Activated naive CD4-positive, alpha-beta T cell treated with anti-CD3 and anti-CD28 coated beads for 36 hours (primary cell): ENCODE data around the gene ITGB5. TPM values are rescaled to one million over a fixed set of nuclear protein-coding genes. Genes with fewer than 3 reads are reported as not detected.

ENCODE experiments used
- CTCF ChIA-PET: fragments of 350-600 bp; sonication (Branson Sonifier 250); formaldehyde crosslinking; loops from one replicate; lab custom pipeline; 2021; ENCODE audit warnings: antibody characterized with exemption; lab: Charles Lee
- DNase-seq: peaks from one replicate; pipeline ENCODE4 v3.0.0-alpha.2; 2020
- H3K27ac Mint-ChIP-seq: one replicate; pipeline ENCODE4 v1.8.0; 2021; ENCODE audit warnings: mild to moderate bottlenecking, mixed read lengths
- H3K27me3 Mint-ChIP-seq: one replicate; pipeline ENCODE4 v1.8.0; 2021; ENCODE audit warnings: low read depth, mixed read lengths
- H3K36me3 Mint-ChIP-seq: one replicate; pipeline ENCODE4 v1.8.0; 2021; ENCODE audit warnings: low read depth, mixed read lengths
- H3K4me1 Mint-ChIP-seq: one replicate; pipeline ENCODE4 v1.8.0; 2021; ENCODE audit warnings: low read depth, mixed read lengths
- H3K4me3 Mint-ChIP-seq: one replicate; pipeline ENCODE4 v1.8.0; 2021; ENCODE audit warnings: mild to moderate bottlenecking, moderate library complexity, mixed read lengths
- H3K9me3 Mint-ChIP-seq: one replicate; pipeline ENCODE4 v1.8.0; 2021; ENCODE audit warnings: mixed read lengths
- intact Hi-C: fragments of 100-400 bp; cut with micrococcal nuclease; formaldehyde crosslinking; loops from one replicate; pipeline ENCODE4 v1.15.1; 2023
- total RNA-seq, 2 experiments: library from RNA; stranded (reverse); gene quantifications; one replicate each; pipeline ENCODE4 v1.2.3, GENCODE V29; 2021

Gene ITGB5
- total RNA-seq, 2 experiments from 2014 or later: 0.31 to 0.59 TPM

DNA sequence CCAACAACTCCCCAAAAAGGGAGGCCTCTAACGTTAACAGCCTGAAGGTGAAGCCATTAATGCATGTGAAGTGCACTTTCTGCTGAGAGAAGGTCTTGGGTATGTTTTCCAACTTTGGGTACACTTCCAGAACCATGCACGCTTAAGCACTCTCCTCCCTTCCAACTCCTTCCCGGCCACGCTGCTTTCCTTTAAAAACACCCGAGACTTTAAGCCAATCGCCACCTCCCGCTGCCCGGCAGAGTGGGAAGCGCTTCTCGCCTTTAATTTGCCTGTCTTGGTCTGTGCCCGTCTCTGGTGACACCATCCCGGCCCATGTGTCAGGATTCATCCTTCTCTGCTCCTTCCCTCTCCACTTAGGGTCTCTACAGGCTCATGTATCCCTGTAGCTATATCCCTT lies 35.3 kb downstream of the ITGB5 start:
- Mint-ChIP-seq H3K4me1 (no peaks in the 10 kb centered on the region), H3K9me3 (no peaks in the 10 kb centered on the region), H3K27me3 (no peaks in the 10 kb centered on the region), H3K4me3 (no peak overlapping the region), H3K27ac (no peak overlapping the region), H3K36me3 (no peaks in the 10 kb centered on the region)
- CTCF ChIA-PET: no interaction called here
- intact Hi-C loops: no loop called here
- no peak for DNase-seq

- Mint-ChIP-seq H3K27ac (no peak overlapping the region), H3K36me3 (no peaks in the 10 kb centered on the region), H3K9me3 (no peaks in the 10 kb centered on the region), H3K4me3 (no peak overlapping the region), H3K27me3 (no peaks in the 10 kb centered on the region), H3K4me1 (no peaks in the 10 kb centered on the region)
- CTCF ChIA-PET: interaction anchor here (0.9 kb wide), 1 partner anchor 51 kb away, joined by 3 read pairs; no protein-coding TSS in a partner anchor
- intact Hi-C loops: no loop called here
- no peak for DNase-seq
Measured at GRCh38 chr3:124851136-124851535, 36.0 kb downstream of the ITGB5 start.

DNA sequence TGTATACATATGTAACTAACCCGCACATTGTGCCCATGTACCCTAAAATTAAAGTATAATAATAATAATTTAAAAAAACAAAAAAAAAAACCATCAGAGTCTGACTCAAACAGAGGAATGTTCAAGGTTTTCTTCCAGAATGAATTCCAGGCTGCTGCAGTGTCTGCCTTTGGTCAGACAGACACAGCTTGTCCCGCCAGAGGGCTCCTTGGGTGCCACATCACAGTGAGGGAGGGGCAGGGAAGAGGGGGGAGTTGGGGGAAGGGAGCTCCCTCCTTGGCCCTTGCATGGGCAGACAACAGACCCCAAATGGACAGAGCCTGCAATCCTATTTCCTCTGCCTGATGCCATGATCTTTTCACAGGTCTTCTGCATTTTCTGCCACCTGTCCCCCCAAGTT lies 36.5 kb downstream of the ITGB5 start:
- Mint-ChIP-seq H3K4me1 (no peaks in the 10 kb centered on the region), H3K9me3 (no peaks in the 10 kb centered on the region), H3K4me3 (no peak overlapping the region), H3K27me3 (no peaks in the 10 kb centered on the region), H3K27ac (no peak overlapping the region), H3K36me3 (no peaks in the 10 kb centered on the region)
- CTCF ChIA-PET: interaction anchor here (0.9 kb wide), 1 partner anchor 51 kb away, joined by 3 read pairs; no protein-coding TSS in a partner anchor
- no peak for DNase-seq
- intact Hi-C loops: no loop called here

DNA sequence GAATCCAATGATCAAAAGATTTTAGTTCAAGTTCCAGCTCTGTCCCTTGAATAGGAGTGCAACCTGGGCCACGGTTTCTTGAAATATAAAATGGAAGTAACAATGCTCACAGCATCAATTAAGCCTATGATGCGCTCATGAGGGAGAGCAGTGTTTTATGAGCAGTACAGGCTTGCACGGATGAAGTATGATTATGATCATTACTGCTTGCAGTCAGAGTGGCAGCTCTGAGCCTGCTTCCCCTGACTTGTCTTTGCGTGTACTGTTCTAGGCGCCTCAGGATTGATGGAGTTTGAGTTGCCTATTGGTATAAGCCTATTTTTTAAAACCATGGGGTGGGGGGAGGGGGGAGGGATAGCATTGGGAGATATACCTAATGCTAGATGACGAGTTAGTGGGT lies 37.0 kb downstream of the ITGB5 start:
- CTCF ChIA-PET: no interaction called here
- Mint-ChIP-seq H3K4me3 (no peak overlapping the region), H3K9me3 (no peaks in the 10 kb centered on the region), H3K27ac (no peak overlapping the region), H3K4me1 (no peaks in the 10 kb centered on the region), H3K27me3 (no peaks in the 10 kb centered on the region), H3K36me3 (no peaks in the 10 kb centered on the region)
- intact Hi-C loops: no loop called here
- no peak for DNase-seq

DNA sequence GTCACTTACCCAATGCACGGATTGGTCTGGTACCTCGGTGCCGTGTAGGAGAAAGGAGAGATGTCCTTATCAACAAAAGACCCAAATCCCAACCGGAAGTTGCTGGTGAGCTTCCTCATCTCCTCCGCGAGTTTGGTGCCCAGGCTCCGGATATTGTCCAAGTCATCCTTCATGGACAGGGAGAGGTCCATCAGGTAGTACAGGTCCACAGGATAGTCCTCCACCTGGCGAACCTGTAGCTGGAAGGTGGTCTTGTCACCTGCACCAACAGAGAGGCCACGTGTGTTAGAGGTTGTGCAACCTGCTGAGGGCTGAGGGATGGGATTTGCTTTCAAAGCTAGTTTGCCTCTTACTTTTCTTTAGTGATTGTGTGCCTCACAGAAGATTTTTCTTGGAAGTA lies 38.9 kb downstream of the ITGB5 start:
- intact Hi-C loops: no loop called here
- Mint-ChIP-seq H3K4me1 (no peaks in the 10 kb centered on the region), H3K27me3 (no peaks in the 10 kb centered on the region), H3K36me3 (no peaks in the 10 kb centered on the region), H3K27ac (no peak overlapping the region), H3K4me3 (no peak overlapping the region), H3K9me3 (no peaks in the 10 kb centered on the region)
- DNase-seq: no peak
- CTCF ChIA-PET: no interaction called here

GRCh38 chr3:124847863-124848262 lies 39.3 kb downstream of the ITGB5 start:
- no peaks in the 10 kb centered on the region for H3K9me3 Mint-ChIP-seq

DNA sequence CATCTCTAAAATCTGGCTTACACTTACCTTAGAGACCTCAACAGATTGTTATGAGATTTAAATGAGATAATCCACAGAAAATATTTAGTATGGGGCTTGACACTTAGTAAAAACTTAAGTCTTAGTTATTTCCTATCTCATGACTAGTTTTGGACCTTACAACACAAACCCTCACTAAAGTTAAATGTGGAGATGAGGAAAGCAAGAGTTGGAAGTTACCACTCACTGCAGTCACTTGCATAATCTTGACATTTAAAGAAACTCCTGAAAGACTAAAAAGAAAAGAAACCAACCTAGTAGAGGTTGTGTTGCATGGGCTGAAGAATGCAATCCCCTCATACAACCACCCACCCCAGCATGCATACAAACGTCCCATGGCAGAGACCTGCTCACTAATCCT lies 40.1 kb downstream of the ITGB5 start:
- H3K4me1 Mint-ChIP-seq: no peaks in the 10 kb centered on the region
- H3K27me3 Mint-ChIP-seq: no peaks in the 10 kb centered on the region
- no peak overlapping the region for H3K27ac Mint-ChIP-seq
- H3K36me3 Mint-ChIP-seq: no peaks in the 10 kb centered on the region
- DNase-seq: no peak
- no peak overlapping the region for H3K4me3 Mint-ChIP-seq
- intact Hi-C loops: no loop called here
- CTCF ChIA-PET: no interaction called here
- no peaks in the 10 kb centered on the region for H3K9me3 Mint-ChIP-seq

More at GRCh38 chr3:124847863-124848262, 39.3 kb downstream of the ITGB5 start:
- Mint-ChIP-seq H3K4me1 (no peaks in the 10 kb centered on the region), H3K27me3 (no peaks in the 10 kb centered on the region), H3K27ac (no peak overlapping the region), H3K4me3 (no peak overlapping the region), H3K36me3 (no peaks in the 10 kb centered on the region)
- DNase-seq: no peak
- CTCF ChIA-PET: no interaction called here
- intact Hi-C loops: no loop called here

GRCh38 chr3:124846189-124846588 lies 41.0 kb downstream of the ITGB5 start:
- Mint-ChIP-seq H3K27ac (no peak overlapping the region), H3K4me3 (no peak overlapping the region), H3K4me1 (no peaks in the 10 kb centered on the region), H3K9me3 (no peaks in the 10 kb centered on the region), H3K27me3 (no peaks in the 10 kb centered on the region), H3K36me3 (no peaks in the 10 kb centered on the region)
- CTCF ChIA-PET: interaction anchor here (0.7 kb wide), 1 partner anchor 19 kb away, joined by 3 read pairs; no protein-coding TSS in a partner anchor
- no peak for DNase-seq
- intact Hi-C loops: no loop called here

DNA sequence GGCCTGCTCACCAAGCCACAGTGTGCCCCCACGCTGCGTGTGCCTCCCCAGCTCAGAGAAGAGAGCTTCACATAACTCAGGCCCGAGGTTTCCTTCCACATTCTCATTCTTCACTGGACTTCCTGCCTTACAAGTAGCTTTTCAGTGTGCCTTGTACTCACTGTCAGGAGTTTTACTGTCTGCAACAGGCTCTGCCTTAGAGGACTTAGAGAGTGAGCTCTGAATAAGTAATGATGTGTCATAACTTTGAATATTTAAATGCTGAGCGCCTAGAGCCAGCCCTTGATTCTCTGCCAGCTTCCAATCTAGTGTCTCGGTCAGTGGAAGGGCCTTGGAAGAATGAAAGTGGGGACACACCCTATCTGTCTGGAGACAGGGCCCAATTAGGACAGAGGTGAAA lies 41.8 kb downstream of the ITGB5 start:
- CTCF ChIA-PET: no interaction called here
- no peaks in the 10 kb centered on the region for H3K36me3 Mint-ChIP-seq
- intact Hi-C loops: no loop called here
- DNase-seq: no peak
- no peaks in the 10 kb centered on the region for H3K9me3 Mint-ChIP-seq
- no peak overlapping the region for H3K4me3 Mint-ChIP-seq
- H3K4me1 Mint-ChIP-seq: no peaks in the 10 kb centered on the region
- H3K27ac Mint-ChIP-seq: no peak overlapping the region
- no peaks in the 10 kb centered on the region for H3K27me3 Mint-ChIP-seq

DNA sequence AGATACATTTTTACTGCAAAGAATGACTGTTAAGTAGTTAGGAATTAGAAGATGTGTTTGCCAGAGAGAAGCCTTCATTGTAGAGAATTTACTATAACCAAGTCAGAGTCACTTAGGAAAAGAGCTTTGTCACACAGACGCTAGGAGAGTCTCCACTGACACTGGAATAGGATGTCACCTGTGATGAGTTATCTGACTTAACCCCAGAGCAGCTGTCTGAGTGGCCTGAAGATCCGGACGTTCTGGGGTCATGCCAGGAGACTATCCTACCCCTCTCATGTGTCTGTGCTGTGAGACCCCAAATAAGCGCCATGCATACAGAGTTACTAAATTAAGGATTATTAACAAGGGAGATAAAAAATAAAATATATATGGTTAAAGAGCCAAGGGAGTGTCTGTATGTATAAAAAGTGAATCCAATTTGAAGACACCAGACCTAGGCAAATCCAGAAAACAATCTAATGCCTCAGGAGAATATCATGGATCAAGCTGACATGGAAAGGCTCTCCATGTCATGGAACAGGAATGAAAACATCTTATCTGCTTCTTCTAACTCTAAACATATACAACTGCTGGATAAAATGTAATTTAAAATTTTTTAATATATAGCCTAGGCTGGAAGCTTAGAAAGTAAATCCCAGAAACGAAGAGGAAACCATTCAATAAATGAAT lies 43.5 kb downstream of the ITGB5 start:
- Mint-ChIP-seq H3K9me3 (no peaks in the 10 kb centered on the region), H3K4me3 (no peak overlapping the region), H3K36me3 (no peaks in the 10 kb centered on the region), H3K4me1 (no peaks in the 10 kb centered on the region), H3K27me3 (no peaks in the 10 kb centered on the region), H3K27ac (no peak overlapping the region)
- CTCF ChIA-PET: interaction anchor here (0.6 to 1.6 kb wide), 2 partner anchors 57 kb away, joined by 5 to 7 read pairs; no protein-coding TSS in a partner anchor
- intact Hi-C loops: no loop called here
- no peak for DNase-seq

DNA sequence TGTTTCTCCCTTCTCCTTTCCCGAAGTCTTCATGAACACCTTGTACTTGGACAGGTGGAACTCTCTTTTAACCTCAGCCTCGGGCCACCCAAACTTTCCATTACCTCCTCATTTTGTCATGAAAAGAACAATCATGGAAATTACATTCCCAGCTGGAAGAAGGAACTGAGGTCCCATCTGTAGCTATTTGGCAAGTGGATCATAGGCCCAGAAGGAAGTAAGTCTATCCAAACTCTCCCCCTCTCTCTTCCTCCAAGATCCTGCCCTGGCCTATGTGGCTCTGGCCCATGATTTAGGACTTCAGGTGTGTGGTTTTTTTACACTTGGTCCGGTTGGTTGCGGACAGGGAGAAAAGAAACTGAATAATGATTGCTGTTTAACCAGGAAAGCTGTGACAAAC lies 44.1 kb downstream of the ITGB5 start:
- Mint-ChIP-seq H3K9me3 (no peaks in the 10 kb centered on the region), H3K4me1 (no peaks in the 10 kb centered on the region), H3K27me3 (no peaks in the 10 kb centered on the region), H3K36me3 (no peaks in the 10 kb centered on the region), H3K27ac (no peak overlapping the region), H3K4me3 (no peak overlapping the region)
- DNase-seq: no peak
- intact Hi-C loops: no loop called here
- CTCF ChIA-PET: interaction anchor here (1.6 kb wide), 1 partner anchor 58 kb away, joined by 5 read pairs; no protein-coding TSS in a partner anchor

GRCh38 chr3:124841517-124841916 lies 45.6 kb downstream of the ITGB5 start:
- Mint-ChIP-seq H3K27me3 (no peaks in the 10 kb centered on the region), H3K9me3 (no peaks in the 10 kb centered on the region), H3K27ac (no peak overlapping the region), H3K4me1 (no peaks in the 10 kb centered on the region), H3K4me3 (no peak overlapping the region), H3K36me3 (no peaks in the 10 kb centered on the region)
- intact Hi-C loops: no loop called here
- CTCF ChIA-PET: no interaction called here
- no peak for DNase-seq

DNA sequence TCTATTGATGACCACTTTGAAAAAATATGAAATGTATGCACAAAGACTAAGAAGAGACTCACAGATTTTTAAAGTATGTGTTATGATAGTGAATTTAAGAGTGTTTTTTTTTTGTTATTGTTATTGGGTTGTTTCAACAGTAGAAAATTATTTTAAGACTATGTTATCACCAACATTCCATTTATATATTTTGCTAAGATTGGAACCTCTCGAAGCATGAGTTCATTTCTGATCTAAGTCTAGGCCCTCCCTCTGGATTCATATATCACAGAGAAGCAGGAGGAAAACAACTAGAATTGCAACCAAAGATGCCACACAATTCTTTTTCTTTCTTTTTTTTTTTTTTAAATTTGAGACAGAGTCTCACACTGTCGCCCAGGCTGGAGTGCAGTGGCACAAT lies 46.8 kb downstream of the ITGB5 start:
- peaks cover 4% of the 10 kb centered on the region for H3K27me3 Mint-ChIP-seq
- DNase-seq: no peak
- no peak overlapping the region for H3K27ac Mint-ChIP-seq
- no peaks in the 10 kb centered on the region for H3K9me3 Mint-ChIP-seq
- intact Hi-C loops: no loop called here
- CTCF ChIA-PET: no interaction called here
- no peak overlapping the region for H3K4me3 Mint-ChIP-seq
- no peaks in the 10 kb centered on the region for H3K36me3 Mint-ChIP-seq
- H3K4me1 Mint-ChIP-seq: peaks cover 3% of the 10 kb centered on the region
